Measurements from ENCODE around the gene LHCGR. TPM values are rescaled to one million over a fixed set of nuclear protein-coding genes. Genes with fewer than 3 reads are reported as not detected.

LHCGR gene
- total RNA-seq, 1 experiment from 2014 or later: not detected

DNA sequence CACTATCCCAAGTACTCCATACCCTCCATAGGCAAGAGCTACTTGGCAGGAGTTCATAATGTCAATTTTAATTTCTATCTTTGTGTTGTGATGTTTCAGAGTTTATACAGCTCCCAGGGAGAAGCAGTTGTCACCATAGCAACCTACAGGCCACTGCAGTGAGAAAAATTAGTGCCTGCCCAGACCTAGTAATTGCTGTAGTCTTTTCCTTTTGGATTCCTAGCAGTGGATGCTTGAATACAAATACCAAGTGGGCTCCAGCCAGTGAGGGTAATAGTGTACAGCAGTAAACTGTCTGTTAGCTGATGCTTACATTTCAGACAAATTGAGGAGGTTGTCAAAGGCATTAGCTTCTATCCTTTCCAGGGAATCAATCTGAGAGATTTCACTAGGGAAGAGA lies 26.7 kb downstream of the LHCGR start:
- Histone ChIP-seq H3K9me3 (ENCODE audit: control insufficient read depth, insufficient read depth, low read depth, low read length) (no peaks in the 10 kb centered on the region), H3K36me3 (ENCODE audit: control insufficient read depth, insufficient read depth, low read length) (no peaks in the 10 kb centered on the region), H3K4me1 (ENCODE audit: control insufficient read depth, insufficient read depth, low read length) (no peaks in the 10 kb centered on the region), H3K27ac (ENCODE audit: low read length) (no peak overlapping the region), H3K4me3 (ENCODE audit: low read depth in 2 of 2, low read length in 2 of 2) (no peak overlapping the region), H3K27me3 (ENCODE audit: control insufficient read depth, insufficient read depth, low read length) (0 out of 2 replicates have a peak, but pooled peaks cover 4% of the 10 kb centered on the region)
- in situ Hi-C loops (cut with HindIII; ENCODE audit: low pct_unique_long_range_greater_than_20kb, low sequenced_read_pairs): no loop called here
- ChIA-PET POLR2A (no interaction called here), CTCF (no interaction called here)
- intact Hi-C loops (cut with micrococcal nuclease; ENCODE audit: unreplicated experiment): loop anchor here (10.0 kb wide), 1 partner anchor 124 kb away; no protein-coding TSS in a partner anchor
- BruUV-seq (replicated peaks): no TSS peak
- DNase-seq (ENCODE audit: low read depth, low spot score): no peak
- TF ChIP-seq, protein P1, sequence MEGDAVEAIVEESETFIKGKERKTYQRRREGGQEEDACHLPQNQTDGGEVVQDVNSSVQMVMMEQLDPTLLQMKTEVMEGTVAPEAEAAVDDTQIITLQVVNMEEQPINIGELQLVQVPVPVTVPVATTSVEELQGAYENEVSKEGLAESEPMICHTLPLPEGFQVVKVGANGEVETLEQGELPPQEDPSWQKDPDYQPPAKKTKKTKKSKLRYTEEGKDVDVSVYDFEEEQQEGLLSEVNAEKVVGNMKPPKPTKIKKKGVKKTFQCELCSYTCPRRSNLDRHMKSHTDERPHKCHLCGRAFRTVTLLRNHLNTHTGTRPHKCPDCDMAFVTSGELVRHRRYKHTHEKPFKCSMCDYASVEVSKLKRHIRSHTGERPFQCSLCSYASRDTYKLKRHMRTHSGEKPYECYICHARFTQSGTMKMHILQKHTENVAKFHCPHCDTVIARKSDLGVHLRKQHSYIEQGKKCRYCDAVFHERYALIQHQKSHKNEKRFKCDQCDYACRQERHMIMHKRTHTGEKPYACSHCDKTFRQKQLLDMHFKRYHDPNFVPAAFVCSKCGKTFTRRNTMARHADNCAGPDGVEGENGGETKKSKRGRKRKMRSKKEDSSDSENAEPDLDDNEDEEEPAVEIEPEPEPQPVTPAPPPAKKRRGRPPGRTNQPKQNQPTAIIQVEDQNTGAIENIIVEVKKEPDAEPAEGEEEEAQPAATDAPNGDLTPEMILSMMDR (IDR thresholded peaks at IDR 0.05): no peak
- TF ChIP-seq POLR2AphosphoS5 (IDR thresholded peaks at IDR 0.05; ENCODE audit: low read depth, low read length) (no peak), TCF7L2 (IDR thresholded peaks at IDR 0.05; ENCODE audit: low read depth, low read length) (no peak), SIN3A (IDR thresholded peaks at IDR 0.05; ENCODE audit: borderline replicate concordance, insufficient read depth, low read depth, low read length) (no peak)
- TF ChIP-seq, protein P2, sequence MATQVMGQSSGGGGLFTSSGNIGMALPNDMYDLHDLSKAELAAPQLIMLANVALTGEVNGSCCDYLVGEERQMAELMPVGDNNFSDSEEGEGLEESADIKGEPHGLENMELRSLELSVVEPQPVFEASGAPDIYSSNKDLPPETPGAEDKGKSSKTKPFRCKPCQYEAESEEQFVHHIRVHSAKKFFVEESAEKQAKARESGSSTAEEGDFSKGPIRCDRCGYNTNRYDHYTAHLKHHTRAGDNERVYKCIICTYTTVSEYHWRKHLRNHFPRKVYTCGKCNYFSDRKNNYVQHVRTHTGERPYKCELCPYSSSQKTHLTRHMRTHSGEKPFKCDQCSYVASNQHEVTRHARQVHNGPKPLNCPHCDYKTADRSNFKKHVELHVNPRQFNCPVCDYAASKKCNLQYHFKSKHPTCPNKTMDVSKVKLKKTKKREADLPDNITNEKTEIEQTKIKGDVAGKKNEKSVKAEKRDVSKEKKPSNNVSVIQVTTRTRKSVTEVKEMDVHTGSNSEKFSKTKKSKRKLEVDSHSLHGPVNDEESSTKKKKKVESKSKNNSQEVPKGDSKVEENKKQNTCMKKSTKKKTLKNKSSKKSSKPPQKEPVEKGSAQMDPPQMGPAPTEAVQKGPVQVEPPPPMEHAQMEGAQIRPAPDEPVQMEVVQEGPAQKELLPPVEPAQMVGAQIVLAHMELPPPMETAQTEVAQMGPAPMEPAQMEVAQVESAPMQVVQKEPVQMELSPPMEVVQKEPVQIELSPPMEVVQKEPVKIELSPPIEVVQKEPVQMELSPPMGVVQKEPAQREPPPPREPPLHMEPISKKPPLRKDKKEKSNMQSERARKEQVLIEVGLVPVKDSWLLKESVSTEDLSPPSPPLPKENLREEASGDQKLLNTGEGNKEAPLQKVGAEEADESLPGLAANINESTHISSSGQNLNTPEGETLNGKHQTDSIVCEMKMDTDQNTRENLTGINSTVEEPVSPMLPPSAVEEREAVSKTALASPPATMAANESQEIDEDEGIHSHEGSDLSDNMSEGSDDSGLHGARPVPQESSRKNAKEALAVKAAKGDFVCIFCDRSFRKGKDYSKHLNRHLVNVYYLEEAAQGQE (IDR thresholded peaks at IDR 0.05; ENCODE audit: insufficient read depth in 1 of 2, low read depth in 2 of 2, low read length in 1 of 2): no peak
- ATAC-seq: no peak

DNA sequence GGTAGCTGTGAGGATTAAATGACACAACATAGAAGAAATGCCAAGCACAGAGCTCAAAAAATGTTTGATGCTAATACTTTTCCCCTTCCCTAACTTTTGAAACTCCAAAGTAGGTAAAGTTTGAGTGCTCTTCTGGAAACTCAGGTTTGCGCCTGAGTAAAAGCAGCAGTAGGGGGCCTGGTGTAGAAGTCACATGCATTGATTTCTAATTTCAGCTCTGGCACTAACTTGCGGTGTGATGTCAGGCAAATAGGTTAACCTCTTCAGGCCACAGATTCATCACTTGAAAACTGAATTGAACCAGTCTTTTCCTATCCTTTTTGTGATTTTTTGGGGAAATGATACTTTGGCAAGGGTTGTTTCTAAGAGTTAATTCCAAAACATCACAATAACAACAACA lies 27.2 kb downstream of the LHCGR start:
- Histone ChIP-seq H3K27ac (ENCODE audit: low read length) (no peak overlapping the region), H3K4me3 (ENCODE audit: low read depth in 2 of 2, low read length in 2 of 2) (no peak overlapping the region), H3K27me3 (ENCODE audit: control insufficient read depth, insufficient read depth, low read length) (0 out of 2 replicates have a peak, but pooled peaks cover 4% of the 10 kb centered on the region), H3K36me3 (ENCODE audit: control insufficient read depth, insufficient read depth, low read length) (no peaks in the 10 kb centered on the region), H3K4me1 (ENCODE audit: control insufficient read depth, insufficient read depth, low read length) (no peaks in the 10 kb centered on the region), H3K9me3 (ENCODE audit: control insufficient read depth, insufficient read depth, low read depth, low read length) (no peaks in the 10 kb centered on the region)
- DNase-seq (ENCODE audit: low read depth, low spot score) (no peak), ATAC-seq (no peak)
- intact Hi-C loops (cut with micrococcal nuclease; ENCODE audit: unreplicated experiment): loop anchor here (10.0 kb wide), 1 partner anchor 123 kb away; no protein-coding TSS in a partner anchor
- in situ Hi-C loops (cut with HindIII; ENCODE audit: low pct_unique_long_range_greater_than_20kb, low sequenced_read_pairs): no loop called here
- TF ChIP-seq, protein P2 (IDR thresholded peaks at IDR 0.05; ENCODE audit: insufficient read depth in 1 of 2, low read depth in 2 of 2, low read length in 1 of 2): no peak
- TF ChIP-seq SIN3A (IDR thresholded peaks at IDR 0.05; ENCODE audit: borderline replicate concordance, insufficient read depth, low read depth, low read length): no peak
- no peak for TF ChIP-seq TCF7L2 (IDR thresholded peaks at IDR 0.05; ENCODE audit: low read depth, low read length)
- TF ChIP-seq POLR2AphosphoS5 (IDR thresholded peaks at IDR 0.05; ENCODE audit: low read depth, low read length): no peak
- ChIA-PET POLR2A (no interaction called here), CTCF (no interaction called here)
- BruUV-seq (replicated peaks): no TSS peak
